Caco-2 (cell line): ENCODE measurements around the gene CYP11A1. TPM values are rescaled to one million over a fixed set of nuclear protein-coding genes. Genes with fewer than 3 reads are reported as not detected.

Experiments used
- BruUV-seq: library from RNA; stranded (reverse); fragments of 400-500 nt; replicated peaks from 2 replicates; lab custom pipeline; 2021; lab: Mats Ljungman, UMichigan
- CTCF ChIA-PET: fragments of 300-600 bp; sonication (Branson Sonifier 250); formaldehyde crosslinking; loops from one replicate; lab custom pipeline; 2022; ENCODE audit warnings: antibody characterized with exemption; lab: Charles Lee
- POLR2A ChIA-PET: fragments of 300-600 bp; sonication (Branson Sonifier 250); formaldehyde crosslinking; loops from one replicate; lab custom pipeline; 2022; ENCODE audit warnings: antibody characterized with exemption; lab: Charles Lee
- DNase-seq, 2 experiments: peaks; one replicate each; pipeline versions ENCODE4 v3.0.0 to v3.0.0-alpha.2; 2020 to 2022
- H3K27me3 ChIP-seq: replicated peaks from 2 replicates; pipeline ENCODE4 v1.6.0; 2011; ENCODE audit warnings: low read length; ENCODE audit not compliant: control insufficient read depth, insufficient read depth
- H3K36me3 ChIP-seq: 2 replicates; pipeline ENCODE4 v1.5.1; 2011; ENCODE audit warnings: low read length; ENCODE audit not compliant: control insufficient read depth, insufficient read depth
- H3K4me1 ChIP-seq: fragments of 250-450 bp; sonication (Bioruptor Pico); 2 replicates; pipeline ENCODE4 v1.5.1; 2020; ENCODE audit warnings: mild to moderate bottlenecking
- H3K4me3 ChIP-seq: 2 replicates; pipeline ENCODE4 v1.5.1; 2011; ENCODE audit warnings: low read depth, mild to moderate bottlenecking, control low read depth, low read length
- H3K9me3 ChIP-seq: fragments of 250-450 bp; sonication (Bioruptor Pico); 2 replicates; pipeline ENCODE4 v1.5.1; 2020; ENCODE audit warnings: mild to moderate bottlenecking, moderate library complexity
- H3K27ac Mint-ChIP-seq: one replicate; pipeline ENCODE4 v1.8.0; 2022; ENCODE audit warnings: mixed read lengths; ENCODE audit not compliant: unreplicated experiment
- H3K27me3 Mint-ChIP-seq: one replicate; pipeline ENCODE4 v1.8.0; 2022; ENCODE audit warnings: mixed read lengths; ENCODE audit not compliant: insufficient read depth, unreplicated experiment
- H3K36me3 Mint-ChIP-seq: one replicate; pipeline ENCODE4 v1.8.0; 2022; ENCODE audit warnings: mild to moderate bottlenecking, mixed read lengths; ENCODE audit not compliant: insufficient read depth, unreplicated experiment
- H3K4me1 Mint-ChIP-seq: one replicate; pipeline ENCODE4 v1.8.0; 2022; ENCODE audit warnings: low read depth, mixed read lengths; ENCODE audit not compliant: unreplicated experiment
- H3K4me3 Mint-ChIP-seq: one replicate; pipeline ENCODE4 v1.8.0; 2022; ENCODE audit warnings: mild to moderate bottlenecking, moderate library complexity, mixed read lengths; ENCODE audit not compliant: unreplicated experiment
- H3K9me3 Mint-ChIP-seq: one replicate; pipeline ENCODE4 v1.8.0; 2022; ENCODE audit warnings: mixed read lengths; ENCODE audit not compliant: unreplicated experiment
- intact Hi-C: fragments of 100-400 bp; cut with micrococcal nuclease; formaldehyde crosslinking; loops from one replicate; pipeline ENCODE4 v1.10.0; 2022; ENCODE audit not compliant: unreplicated experiment
- total RNA-seq: library from RNA; stranded (reverse); gene quantifications from 2 replicates; pipeline ENCODE4 v1.2.3, GENCODE V29; 2022
- TF ChIP-seq, protein P1 (sequence below), 2 experiments: fragments of 200-600 bp in 1 of 2; IDR thresholded peaks; 1 replicate in 1 of 2; 2 replicates in 1 of 2; pipeline versions ENCODE4 v1.5.1 to v1.8.0; 2011 to 2022; ENCODE audit warnings: antibody characterized with exemption in 1 of 2, control low read depth in 1 of 2, inconsistent platforms in 1 of 2, low read depth in 1 of 2, low read length in 1 of 2, mild to moderate bottlenecking in 1 of 2, moderate library complexity in 1 of 2; ENCODE audit not compliant: insufficient read depth in 1 of 2, severe bottlenecking in 1 of 2, unreplicated experiment in 1 of 2

Gene CYP11A1
- total RNA-seq, 1 experiment from 2014 or later, result not detected

DNA sequence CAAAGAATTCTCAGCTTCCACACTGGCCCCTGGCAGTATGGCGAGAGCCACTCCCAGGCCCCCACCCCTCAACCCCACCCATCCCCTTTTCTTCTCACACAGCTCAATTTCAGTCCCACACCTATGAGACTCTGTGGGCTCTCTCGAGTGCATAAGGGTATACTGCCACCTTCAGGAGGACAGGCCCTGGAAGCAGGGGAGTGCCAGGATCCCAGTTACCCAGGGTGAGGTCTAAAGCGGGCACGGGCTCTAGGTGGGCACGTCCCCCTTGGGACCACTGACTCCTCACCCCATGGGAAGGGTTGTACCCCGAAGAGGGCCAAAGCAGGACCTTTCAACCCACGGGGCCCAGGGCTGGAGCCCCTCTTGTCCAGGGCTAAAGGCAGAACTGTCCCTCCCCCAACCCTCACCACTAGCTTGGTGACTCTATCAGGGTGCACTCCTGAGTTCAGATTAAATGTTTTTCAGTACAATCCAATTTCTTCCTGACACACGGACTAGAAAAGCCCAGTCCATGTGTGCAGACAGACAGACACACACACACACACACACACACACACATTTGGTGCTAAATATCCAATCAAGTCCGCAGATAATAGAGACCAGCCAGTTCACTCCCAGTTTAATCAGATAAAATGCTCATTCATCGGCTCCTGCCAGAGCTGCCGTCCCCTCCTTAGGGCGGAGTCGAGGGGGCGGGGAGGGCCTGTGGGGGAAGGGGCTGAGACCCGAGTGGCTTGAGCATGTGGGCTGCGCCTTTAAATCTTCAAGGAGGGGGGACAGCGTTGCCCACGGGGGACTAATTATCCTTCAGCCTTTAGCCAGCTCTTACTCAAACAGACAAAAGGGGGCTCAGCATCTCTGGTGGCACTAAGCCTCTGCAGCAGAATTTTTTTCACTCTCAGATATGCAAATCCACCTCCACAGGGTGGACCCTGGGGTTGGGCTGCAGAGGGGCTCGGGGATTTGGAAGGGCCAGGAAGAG, 59.3 kb downstream of the CYP11A1 start:
- no peaks in the 10 kb centered on the region for H3K36me3 Mint-ChIP-seq
- H3K4me3 Mint-ChIP-seq, result no peak overlapping the region
- BruUV-seq, result no TSS peak
- TF ChIP-seq, protein P1, sequence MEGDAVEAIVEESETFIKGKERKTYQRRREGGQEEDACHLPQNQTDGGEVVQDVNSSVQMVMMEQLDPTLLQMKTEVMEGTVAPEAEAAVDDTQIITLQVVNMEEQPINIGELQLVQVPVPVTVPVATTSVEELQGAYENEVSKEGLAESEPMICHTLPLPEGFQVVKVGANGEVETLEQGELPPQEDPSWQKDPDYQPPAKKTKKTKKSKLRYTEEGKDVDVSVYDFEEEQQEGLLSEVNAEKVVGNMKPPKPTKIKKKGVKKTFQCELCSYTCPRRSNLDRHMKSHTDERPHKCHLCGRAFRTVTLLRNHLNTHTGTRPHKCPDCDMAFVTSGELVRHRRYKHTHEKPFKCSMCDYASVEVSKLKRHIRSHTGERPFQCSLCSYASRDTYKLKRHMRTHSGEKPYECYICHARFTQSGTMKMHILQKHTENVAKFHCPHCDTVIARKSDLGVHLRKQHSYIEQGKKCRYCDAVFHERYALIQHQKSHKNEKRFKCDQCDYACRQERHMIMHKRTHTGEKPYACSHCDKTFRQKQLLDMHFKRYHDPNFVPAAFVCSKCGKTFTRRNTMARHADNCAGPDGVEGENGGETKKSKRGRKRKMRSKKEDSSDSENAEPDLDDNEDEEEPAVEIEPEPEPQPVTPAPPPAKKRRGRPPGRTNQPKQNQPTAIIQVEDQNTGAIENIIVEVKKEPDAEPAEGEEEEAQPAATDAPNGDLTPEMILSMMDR (IDR thresholded peaks at IDR 0.05; ENCODE audit: insufficient read depth in 1 of 2, low read depth in 1 of 2, low read length in 1 of 2, severe bottlenecking in 1 of 2, unreplicated experiment in 1 of 2), result peak; percentile 42 to 70
- ChIA-PET CTCF (interaction anchor here (0.6 to 6.7 kb wide), 18 partner anchors 9 to 335 kb away, joined by 3 to 112 read pairs (median 4); no protein-coding TSS in a partner anchor), POLR2A (interaction anchor here (0.6 kb wide), 2 partner anchors 153 to 169 kb away, joined by 5 read pairs; partner anchors contain the start of gene UBL7)
- Histone ChIP-seq H3K36me3 (no peaks in the 10 kb centered on the region), H3K4me3 (no peak overlapping the region), H3K4me1 (no peaks in the 10 kb centered on the region), H3K27me3 (peaks cover 1% of the 10 kb centered on the region; the same call in 1 of the 2 replicates), H3K9me3 (no peaks in the 10 kb centered on the region)
- H3K4me1 Mint-ChIP-seq, result no peaks in the 10 kb centered on the region
- H3K27me3 Mint-ChIP-seq, result peaks cover 32% of the 10 kb centered on the region
- peak in 1 of 2 experiments; percentile 41 for DNase-seq
- no peaks in the 10 kb centered on the region for H3K9me3 Mint-ChIP-seq
- intact Hi-C loops, result loop anchor here (1.0 kb wide), 1 partner anchor 181 kb away; no protein-coding TSS in a partner anchor
- H3K27ac Mint-ChIP-seq, result no peak overlapping the region

DNA sequence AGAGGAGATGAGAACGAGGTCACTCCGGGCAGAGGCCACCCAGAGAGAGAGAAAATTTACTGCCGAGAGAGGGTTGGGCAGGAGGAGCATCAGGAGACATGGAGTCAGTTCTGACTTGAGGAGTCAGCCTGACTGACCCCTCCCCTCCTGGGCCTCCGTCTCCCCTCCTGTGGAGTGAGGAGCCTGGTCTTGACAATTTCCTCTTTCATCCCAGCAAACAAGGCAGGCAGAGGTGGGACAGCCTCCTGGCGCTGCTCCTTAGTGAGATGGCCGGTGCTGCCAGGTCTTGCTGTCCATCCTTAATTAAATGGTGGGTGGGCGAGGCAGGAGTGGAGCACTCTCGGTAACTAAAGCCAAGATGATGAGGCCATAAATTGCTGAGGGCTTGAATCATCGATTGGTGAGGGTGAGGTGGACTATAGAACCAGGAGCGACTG, 60.6 kb downstream of the CYP11A1 start:
- TF ChIP-seq, protein P1 (IDR thresholded peaks at IDR 0.05; ENCODE audit: insufficient read depth in 1 of 2, low read depth in 1 of 2, low read length in 1 of 2, severe bottlenecking in 1 of 2, unreplicated experiment in 1 of 2), result no peak
- Mint-ChIP-seq H3K9me3 (no peaks in the 10 kb centered on the region), H3K27ac (no peak overlapping the region), H3K27me3 (peaks cover 39% of the 10 kb centered on the region), H3K36me3 (no peaks in the 10 kb centered on the region), H3K4me1 (no peaks in the 10 kb centered on the region), H3K4me3 (no peak overlapping the region)
- Histone ChIP-seq H3K9me3 (no peaks in the 10 kb centered on the region), H3K27me3 (peaks cover 1% of the 10 kb centered on the region; the same call in 1 of the 2 replicates), H3K4me3 (no peak overlapping the region), H3K36me3 (no peaks in the 10 kb centered on the region), H3K4me1 (no peaks in the 10 kb centered on the region)
- ChIA-PET POLR2A (no interaction called here), CTCF (interaction anchor here (0.9 to 6.7 kb wide), 4 partner anchors 16 to 178 kb away, joined by 3 to 112 read pairs (median 15); no protein-coding TSS in a partner anchor)
- intact Hi-C loops, result loop anchor here (1.0 kb wide), 1 partner anchor 179 kb away; no protein-coding TSS in a partner anchor
- BruUV-seq, result no TSS peak
- no peak for DNase-seq

- BruUV-seq, result no TSS peak
- Mint-ChIP-seq H3K4me3 (no peak overlapping the region), H3K36me3 (no peaks in the 10 kb centered on the region), H3K9me3 (no peaks in the 10 kb centered on the region), H3K4me1 (no peaks in the 10 kb centered on the region), H3K27me3 (peaks cover 40% of the 10 kb centered on the region), H3K27ac (no peak overlapping the region)
- Histone ChIP-seq H3K4me3 (no peak overlapping the region), H3K36me3 (no peaks in the 10 kb centered on the region), H3K27me3 (peaks cover 1% of the 10 kb centered on the region), H3K4me1 (no peaks in the 10 kb centered on the region), H3K9me3 (no peaks in the 10 kb centered on the region)
- ChIA-PET POLR2A (no interaction called here), CTCF (no interaction called here)
- TF ChIP-seq, protein P1 (IDR thresholded peaks at IDR 0.05; ENCODE audit: insufficient read depth in 1 of 2, low read depth in 1 of 2, low read length in 1 of 2, severe bottlenecking in 1 of 2, unreplicated experiment in 1 of 2), result no peak
- no peak for DNase-seq
- intact Hi-C loops, result no loop called here
These were observed 61.8 kb downstream of the CYP11A1 start for GRCh38 chr15:74305687-74306086.
